NOMO-1 treated with DMSO at 0.1 percent for 48 hours (cell line): ENCODE data around the gene PCCB.
"Not testable (repeated sequence)": the region's sequence is repeated elsewhere in the genome, so short reads cannot be mapped to it uniquely, and the experiment has no call there.

Experiments used
- DNase-seq: peaks from one replicate; lab custom pipeline; 2025; ENCODE audit not compliant: unreplicated experiment; lab: John Stamatoyannopoulos, UW

PCCB gene

GRCh38 chr3:136311968-136312367, 61.8 kb downstream of the PCCB start:
- peak; percentile 76 for DNase-seq

GRCh38 chr3:136326316-136326715, 76.2 kb downstream of the PCCB start:
- DNase-seq = no peak

GRCh38 chr3:136327671-136328070, 77.5 kb downstream of the PCCB start:
- DNase-seq = no peak

- no peak for DNase-seq
Observed at GRCh38 chr3:136329593-136329992, 79.5 kb downstream of the PCCB start.

GRCh38 chr3:136330900-136331299, 80.8 kb downstream of the PCCB start:
- DNase-seq = no peak

- DNase-seq = no peak
Observed at GRCh38 chr3:136332302-136332701, 82.2 kb downstream of the PCCB start.

- no peak for DNase-seq
Observed at GRCh38 chr3:136332776-136333175, 82.6 kb downstream of the PCCB start.

- no peak for DNase-seq
Observed at GRCh38 chr3:136334209-136334608, 84.1 kb downstream of the PCCB start.

GRCh38 chr3:136334726-136335125, 84.6 kb downstream of the PCCB start:
- DNase-seq = not testable (repeated sequence)

- no peak for DNase-seq
Observed at GRCh38 chr3:136336329-136337100, 86.4 kb downstream of the PCCB start.

GRCh38 chr3:136343446-136343845, 93.3 kb downstream of the PCCB start:
- no peak for DNase-seq

GRCh38 chr3:136343873-136344555, 93.9 kb downstream of the PCCB start:
- DNase-seq = no peak

- DNase-seq = no peak
Observed at GRCh38 chr3:136346486-136346885, 96.3 kb downstream of the PCCB start.

- DNase-seq = no peak
Observed at GRCh38 chr3:136350132-136350531, 100.0 kb downstream of the PCCB start.

GRCh38 chr3:136350557-136350956, 100.4 kb downstream of the PCCB start:
- DNase-seq = no peak

GRCh38 chr3:136351351-136351750, 101.2 kb downstream of the PCCB start:
- no peak for DNase-seq

GRCh38 chr3:136351905-136352304, 101.8 kb downstream of the PCCB start:
- DNase-seq = no peak

GRCh38 chr3:136353461-136353860, 103.3 kb downstream of the PCCB start:
- no peak for DNase-seq

GRCh38 chr3:136366289-136366688, 116.1 kb downstream of the PCCB start:
- DNase-seq = no peak

GRCh38 chr3:136375800-136376199, 125.7 kb downstream of the PCCB start:
- not testable (repeated sequence) for DNase-seq

- no peak for DNase-seq
Observed at GRCh38 chr3:136377508-136377907, 127.4 kb downstream of the PCCB start.

GRCh38 chr3:136378011-136378410, 127.9 kb downstream of the PCCB start:
- no peak for DNase-seq
